HepG2 (cell line): ENCODE data around the gene RBM12. TPM values are rescaled to one million over a fixed set of nuclear protein-coding genes. Genes with fewer than 3 reads are reported as not detected.
A peak's percentile ranks its signal among the peaks of the same experiment; 100 is the strongest.

ENCODE experiments used
- ETV6 ChIP-seq: sonication (generic); formaldehyde crosslinking; conservative IDR thresholded peaks from 2 replicates; pipeline ENCODE4 v1.4.0; 2020; ENCODE audit warnings: missing genetic modification reagents
- FOSL2 ChIP-seq: sonication (generic); formaldehyde crosslinking; IDR thresholded peaks from 2 replicates; pipeline ENCODE4 v1.4.0; 2020; ENCODE audit warnings: missing genetic modification reagents
- FOXA3 ChIP-seq: IDR thresholded peaks from 2 replicates; pipeline ENCODE4 v1.6.1; 2016; ENCODE audit warnings: missing genetic modification reagents, missing compliant biosample characterization
- JUND ChIP-seq: sonication (generic); formaldehyde crosslinking; IDR thresholded peaks from 2 replicates; pipeline ENCODE4 v1.8.0; 2022; ENCODE audit warnings: mild to moderate bottlenecking, missing genetic modification reagents
- MEIS1 ChIP-seq: sonication (generic); formaldehyde crosslinking; IDR thresholded peaks from 2 replicates; pipeline ENCODE4 v1.9.0; 2021; ENCODE audit warnings: mild to moderate bottlenecking, missing genetic modification reagents, moderate library complexity, borderline replicate concordance
- NFIB ChIP-seq: sonication (generic); formaldehyde crosslinking; IDR thresholded peaks from 2 replicates; pipeline ENCODE4 v1.9.0; 2021; ENCODE audit warnings: missing genetic modification reagents, mild to moderate bottlenecking, borderline replicate concordance
- NR1H2 ChIP-seq: sonication (generic); formaldehyde crosslinking; IDR thresholded peaks from 2 replicates; pipeline ENCODE4 v1.8.1; 2022; ENCODE audit warnings: low read depth, missing genetic modification reagents, borderline replicate concordance
- RELA ChIP-seq: sonication (generic); formaldehyde crosslinking; IDR thresholded peaks from 2 replicates; pipeline ENCODE4 v1.4.0; 2020; ENCODE audit warnings: missing genetic modification reagents
- SMARCC2 ChIP-seq: fragments of 450-650 bp; IDR thresholded peaks from 2 replicates; pipeline ENCODE4 v1.6.1; 2017; ENCODE audit warnings: antibody characterized with exemption, mild to moderate bottlenecking
- SNAPC2 ChIP-seq: sonication (generic); formaldehyde crosslinking; IDR thresholded peaks from 2 replicates; pipeline ENCODE4 v1.8.1; 2022; ENCODE audit warnings: mild to moderate bottlenecking, missing genetic modification reagents
- SSRP1 ChIP-seq: IDR thresholded peaks from 2 replicates; pipeline ENCODE4 v1.6.1; 2016; ENCODE audit warnings: control low read depth
- ZFP37 ChIP-seq: sonication (generic); formaldehyde crosslinking; IDR thresholded peaks from 2 replicates; pipeline ENCODE4 v1.4.0; 2020; ENCODE audit warnings: missing genetic modification reagents, borderline replicate concordance
- ZKSCAN8 ChIP-seq: IDR thresholded peaks from 2 replicates; pipeline ENCODE4 v1.6.1; 2016; ENCODE audit warnings: borderline replicate concordance, missing genetic modification reagents, missing compliant biosample characterization
- ZNF234 ChIP-seq: sonication (generic); formaldehyde crosslinking; conservative IDR thresholded peaks from 2 replicates; pipeline ENCODE4 v1.5.1; 2020; ENCODE audit warnings: mild to moderate bottlenecking, missing genetic modification reagents
- ZNF282 ChIP-seq: fragments of 450-650 bp; IDR thresholded peaks from 2 replicates; pipeline ENCODE4 v1.6.1; 2018; ENCODE audit not compliant: partially characterized antibody
- ZNF343 ChIP-seq: sonication (generic); formaldehyde crosslinking; IDR thresholded peaks from 2 replicates; pipeline ENCODE4 v1.4.0; 2020; ENCODE audit warnings: mild to moderate bottlenecking, missing genetic modification reagents
- ZNF451 ChIP-seq: sonication (generic); formaldehyde crosslinking; IDR thresholded peaks from 2 replicates; pipeline ENCODE4 v1.5.0; 2020; ENCODE audit warnings: mild to moderate bottlenecking, missing genetic modification reagents
- ZNF550 ChIP-seq: sonication (generic); formaldehyde crosslinking; IDR thresholded peaks from 2 replicates; pipeline ENCODE4 v1.4.0; 2020; ENCODE audit warnings: mild to moderate bottlenecking, missing genetic modification reagents, borderline replicate concordance
- ZNF619 ChIP-seq: sonication (generic); formaldehyde crosslinking; IDR thresholded peaks from 2 replicates; pipeline ENCODE4 v1.4.0; 2020; ENCODE audit warnings: mild to moderate bottlenecking, missing genetic modification reagents
- ZNF776 ChIP-seq: sonication (generic); formaldehyde crosslinking; IDR thresholded peaks from 2 replicates; pipeline ENCODE4 v1.4.0; 2020; ENCODE audit warnings: mild to moderate bottlenecking, missing genetic modification reagents
- ZSCAN9 ChIP-seq: IDR thresholded peaks from 2 replicates; pipeline ENCODE4 v1.6.1; 2016; ENCODE audit warnings: borderline replicate concordance
- polyA plus RNA-seq, 8 experiments: library from polyadenylated mRNA; depleted of rRNA in 3 of 8; stranded (reverse) in 7 of 8; unstranded in 1 of 8; fragments of >200 nt; fragmentation: Illumina TruSeq in 4 of 8; extraction: Trizol in 4 of 8; gene quantifications; 2 replicates each; pipeline versions ENCODE4 v1.2.1 to v1.2.3, GENCODE V29; 2011 to 2016; ENCODE audit warnings: low read depth in 4 of 8, missing spikeins in 1 of 8, mixed read lengths in 1 of 8; ENCODE audit not compliant: insufficient read depth in 1 of 8
- total RNA-seq, 5 experiments: library from RNA; depleted of rRNA; stranded (reverse); fragments of >200 nt; fragmentation: Illumina TruSeq; extraction: Trizol; gene quantifications; 2 replicates each; pipeline ENCODE4 v1.2.3, GENCODE V29; 2016; ENCODE audit warnings: low read depth in 1 of 5
- TF ChIP-seq, protein P1 (sequence below): sonication (generic); formaldehyde crosslinking; IDR thresholded peaks from 2 replicates; pipeline ENCODE4 v1.4.0; 2020; ENCODE audit warnings: missing genetic modification reagents, borderline replicate concordance
- TF ChIP-seq, protein P2 (sequence below): conservative IDR thresholded peaks from 2 replicates; pipeline ENCODE4 v1.6.1; 2018; ENCODE audit warnings: missing genetic modification reagents
- TF ChIP-seq, protein P3 (sequence below): sonication (generic); formaldehyde crosslinking; IDR thresholded peaks from 2 replicates; pipeline ENCODE4 v1.5.1; 2020; ENCODE audit warnings: missing genetic modification reagents, mild to moderate bottlenecking, borderline replicate concordance

Gene RBM12
- total and polyA plus RNA-seq, 2 of the 13 experiments (the other 11 are each of a cell fraction or from before 2014, with no cell fraction given) = 97.9 to 104 TPM

DNA sequence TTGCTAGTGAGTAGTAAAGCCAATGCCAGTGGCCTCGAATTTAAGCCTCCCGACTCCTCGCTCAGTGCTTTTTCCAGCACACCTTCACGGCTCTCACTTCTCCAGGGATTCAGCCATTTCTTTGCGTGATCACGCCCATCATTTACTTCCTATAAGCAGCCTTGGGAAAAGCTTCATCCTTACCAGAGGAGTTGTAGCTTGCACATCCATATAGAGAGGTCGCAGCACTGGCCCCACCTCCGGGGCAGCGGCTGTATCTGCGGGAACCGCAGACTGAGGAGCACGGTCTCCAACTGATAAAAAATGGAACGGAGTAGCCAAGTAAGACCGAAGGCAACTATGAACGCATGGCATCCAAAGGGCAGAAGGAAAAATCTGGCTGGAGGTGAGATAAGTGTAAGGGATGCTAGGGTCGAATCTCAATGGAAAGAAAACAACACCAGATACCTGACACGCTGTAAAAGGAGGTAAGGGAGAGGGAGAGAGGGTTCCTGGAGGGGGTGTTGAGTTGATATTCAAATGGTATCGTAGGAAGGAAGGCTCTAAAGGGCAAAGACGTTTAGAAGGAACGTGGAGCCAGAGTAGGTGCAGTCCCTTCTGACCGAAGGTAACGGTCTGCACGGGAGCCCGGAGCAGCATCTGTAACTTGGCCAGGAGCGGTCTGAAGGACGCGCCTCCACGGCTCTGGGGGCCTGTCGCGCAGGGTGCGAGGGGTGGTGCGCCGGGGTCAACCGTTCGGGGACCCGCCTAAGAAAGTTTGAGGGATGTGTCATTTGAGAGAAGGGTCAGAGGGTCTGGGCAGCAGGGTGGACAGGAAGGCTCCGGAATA, 33.8 kb upstream of the RBM12 start (continued):
- TF ChIP-seq ETV6 (no peak; the same call in 1 of the 2 replicates), ZKSCAN8 (CRISPR knock-in tag) (no peak), SMARCC2 (no peak), ZNF550 (no peak; the same call in 1 of the 2 replicates), NFIB (no peak), ZSCAN9 (CRISPR knock-in tag) (no peak; the same call in 1 of the 2 replicates), ZNF343 (no peak), ZFP37 (CRISPR knock-in tag) (0 out of 2 replicates have a peak, but pooled peaks have one; percentile 47), SSRP1 (CRISPR knock-in tag) (no peak; the same call in 1 of the 2 replicates), ZNF282 (no peak), FOXA3 (no peak; the same call in 1 of the 2 replicates), ZNF234 (no peak), JUND (CRISPR knock-in tag) (no peak), RELA (no peak), ZNF619 (CRISPR knock-in tag) (0 out of 2 replicates have a peak, but pooled peaks have one; percentile 16), MEIS1 (CRISPR knock-in tag) (no peak), FOSL2 (CRISPR knock-in tag) (no peak; the same call in 1 of the 2 replicates), SNAPC2 (no peak; the same call in 1 of the 2 replicates), ZNF776 (CRISPR knock-in tag) (no peak), NR1H2 (CRISPR knock-in tag) (no peak), ZNF451 (CRISPR knock-in tag) (no peak)
- TF ChIP-seq, protein P1, sequence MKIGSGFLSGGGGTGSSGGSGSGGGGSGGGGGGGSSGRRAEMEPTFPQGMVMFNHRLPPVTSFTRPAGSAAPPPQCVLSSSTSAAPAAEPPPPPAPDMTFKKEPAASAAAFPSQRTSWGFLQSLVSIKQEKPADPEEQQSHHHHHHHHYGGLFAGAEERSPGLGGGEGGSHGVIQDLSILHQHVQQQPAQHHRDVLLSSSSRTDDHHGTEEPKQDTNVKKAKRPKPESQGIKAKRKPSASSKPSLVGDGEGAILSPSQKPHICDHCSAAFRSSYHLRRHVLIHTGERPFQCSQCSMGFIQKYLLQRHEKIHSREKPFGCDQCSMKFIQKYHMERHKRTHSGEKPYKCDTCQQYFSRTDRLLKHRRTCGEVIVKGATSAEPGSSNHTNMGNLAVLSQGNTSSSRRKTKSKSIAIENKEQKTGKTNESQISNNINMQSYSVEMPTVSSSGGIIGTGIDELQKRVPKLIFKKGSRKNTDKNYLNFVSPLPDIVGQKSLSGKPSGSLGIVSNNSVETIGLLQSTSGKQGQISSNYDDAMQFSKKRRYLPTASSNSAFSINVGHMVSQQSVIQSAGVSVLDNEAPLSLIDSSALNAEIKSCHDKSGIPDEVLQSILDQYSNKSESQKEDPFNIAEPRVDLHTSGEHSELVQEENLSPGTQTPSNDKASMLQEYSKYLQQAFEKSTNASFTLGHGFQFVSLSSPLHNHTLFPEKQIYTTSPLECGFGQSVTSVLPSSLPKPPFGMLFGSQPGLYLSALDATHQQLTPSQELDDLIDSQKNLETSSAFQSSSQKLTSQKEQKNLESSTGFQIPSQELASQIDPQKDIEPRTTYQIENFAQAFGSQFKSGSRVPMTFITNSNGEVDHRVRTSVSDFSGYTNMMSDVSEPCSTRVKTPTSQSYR (CRISPR knock-in tag) = no peak
- TF ChIP-seq, protein P2, sequence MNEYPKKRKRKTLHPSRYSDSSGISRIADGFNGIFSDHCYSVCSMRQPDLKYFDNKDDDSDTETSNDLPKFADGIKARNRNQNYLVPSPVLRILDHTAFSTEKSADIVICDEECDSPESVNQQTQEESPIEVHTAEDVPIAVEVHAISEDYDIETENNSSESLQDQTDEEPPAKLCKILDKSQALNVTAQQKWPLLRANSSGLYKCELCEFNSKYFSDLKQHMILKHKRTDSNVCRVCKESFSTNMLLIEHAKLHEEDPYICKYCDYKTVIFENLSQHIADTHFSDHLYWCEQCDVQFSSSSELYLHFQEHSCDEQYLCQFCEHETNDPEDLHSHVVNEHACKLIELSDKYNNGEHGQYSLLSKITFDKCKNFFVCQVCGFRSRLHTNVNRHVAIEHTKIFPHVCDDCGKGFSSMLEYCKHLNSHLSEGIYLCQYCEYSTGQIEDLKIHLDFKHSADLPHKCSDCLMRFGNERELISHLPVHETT (CRISPR knock-in tag) = no peak
- TF ChIP-seq, protein P3, sequence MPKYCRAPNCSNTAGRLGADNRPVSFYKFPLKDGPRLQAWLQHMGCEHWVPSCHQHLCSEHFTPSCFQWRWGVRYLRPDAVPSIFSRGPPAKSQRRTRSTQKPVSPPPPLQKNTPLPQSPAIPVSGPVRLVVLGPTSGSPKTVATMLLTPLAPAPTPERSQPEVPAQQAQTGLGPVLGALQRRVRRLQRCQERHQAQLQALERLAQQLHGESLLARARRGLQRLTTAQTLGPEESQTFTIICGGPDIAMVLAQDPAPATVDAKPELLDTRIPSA (CRISPR knock-in tag) = no peak
